NB4 (cell line): ENCODE results near the gene LTF.

ENCODE experiments used
- POLR2A ChIP-seq: IDR thresholded peaks from 2 replicates; pipeline ENCODE4 v1.6.1; 2011; ENCODE audit warnings: mild to moderate bottlenecking; ENCODE audit not compliant: insufficient read length; ENCODE audit errors: extremely low read depth
- TF ChIP-seq, protein P1 (sequence below): IDR thresholded peaks from one replicate; pipeline ENCODE4 v1.5.1; 2012; ENCODE audit warnings: low read depth, low read length

DNA sequence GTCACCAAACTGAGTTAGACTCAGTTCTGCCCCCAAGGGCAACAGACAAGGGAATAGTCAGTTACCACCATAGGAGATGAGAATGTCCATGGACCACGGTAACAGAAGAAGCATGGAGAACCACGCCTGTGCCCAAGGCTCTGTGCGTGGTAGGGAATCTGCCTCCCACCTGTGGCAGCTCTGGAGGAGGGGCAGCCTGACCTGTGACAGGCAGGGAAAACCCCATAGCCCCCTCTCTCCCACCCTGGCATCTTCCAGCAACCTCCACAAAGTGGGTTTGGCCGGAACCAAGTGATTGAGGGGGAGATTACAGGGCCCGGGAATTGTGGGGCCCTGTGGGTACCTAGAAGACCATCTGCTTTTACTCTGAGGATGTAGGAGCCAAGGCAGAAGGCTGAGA lies 14.3 kb upstream of the LTF start:
- TF ChIP-seq POLR2A = no peak
- TF ChIP-seq, protein P1, sequence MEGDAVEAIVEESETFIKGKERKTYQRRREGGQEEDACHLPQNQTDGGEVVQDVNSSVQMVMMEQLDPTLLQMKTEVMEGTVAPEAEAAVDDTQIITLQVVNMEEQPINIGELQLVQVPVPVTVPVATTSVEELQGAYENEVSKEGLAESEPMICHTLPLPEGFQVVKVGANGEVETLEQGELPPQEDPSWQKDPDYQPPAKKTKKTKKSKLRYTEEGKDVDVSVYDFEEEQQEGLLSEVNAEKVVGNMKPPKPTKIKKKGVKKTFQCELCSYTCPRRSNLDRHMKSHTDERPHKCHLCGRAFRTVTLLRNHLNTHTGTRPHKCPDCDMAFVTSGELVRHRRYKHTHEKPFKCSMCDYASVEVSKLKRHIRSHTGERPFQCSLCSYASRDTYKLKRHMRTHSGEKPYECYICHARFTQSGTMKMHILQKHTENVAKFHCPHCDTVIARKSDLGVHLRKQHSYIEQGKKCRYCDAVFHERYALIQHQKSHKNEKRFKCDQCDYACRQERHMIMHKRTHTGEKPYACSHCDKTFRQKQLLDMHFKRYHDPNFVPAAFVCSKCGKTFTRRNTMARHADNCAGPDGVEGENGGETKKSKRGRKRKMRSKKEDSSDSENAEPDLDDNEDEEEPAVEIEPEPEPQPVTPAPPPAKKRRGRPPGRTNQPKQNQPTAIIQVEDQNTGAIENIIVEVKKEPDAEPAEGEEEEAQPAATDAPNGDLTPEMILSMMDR = no peak
